Measurements from ENCODE around the gene TMEM130.

Gene TMEM130

DNA sequence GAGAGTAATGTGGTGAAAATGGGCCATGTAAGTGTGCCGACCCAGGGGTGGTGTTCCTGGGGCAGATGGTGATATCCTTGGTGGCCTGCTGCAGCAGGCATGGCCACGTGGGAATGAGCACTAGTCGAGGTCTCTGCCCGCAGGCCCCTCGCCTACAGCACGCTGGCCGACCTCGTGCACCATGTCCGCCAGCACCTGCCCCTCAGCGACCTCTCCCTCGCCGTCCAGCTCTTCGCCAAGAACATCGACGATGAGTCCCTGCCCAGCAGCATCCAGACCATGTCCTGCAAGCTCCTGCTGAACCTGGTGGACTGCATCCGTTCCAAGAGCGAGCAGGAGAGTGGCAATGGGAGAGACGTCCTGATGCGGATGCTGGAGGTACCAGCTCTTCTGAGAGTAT lies 38.8 kb upstream of the TMEM130 start:
- TF ChIP-seq CTCF (conservative IDR thresholded peaks at IDR 0.05; ENCODE audit: control insufficient read depth, insufficient read depth, low read depth, low read length) = no peak
- DNase-seq (ENCODE audit: low read depth) = no peak

GRCh38 chr7:98907570-98907969 lies 37.8 kb upstream of the TMEM130 start:
- DNase-seq (ENCODE audit: low read depth) = no peak
- H3K4me3 ChIP-seq (ENCODE audit: control insufficient read depth, low read depth, low read length) = no peak overlapping the region
- no peak for TF ChIP-seq CTCF (conservative IDR thresholded peaks at IDR 0.05; ENCODE audit: control insufficient read depth, insufficient read depth, low read depth, low read length)

More for the DNA sequence above, 38.8 kb upstream of the TMEM130 start:
- H3K4me3 ChIP-seq (ENCODE audit: control insufficient read depth, low read depth, low read length) = no peak overlapping the region

DNA sequence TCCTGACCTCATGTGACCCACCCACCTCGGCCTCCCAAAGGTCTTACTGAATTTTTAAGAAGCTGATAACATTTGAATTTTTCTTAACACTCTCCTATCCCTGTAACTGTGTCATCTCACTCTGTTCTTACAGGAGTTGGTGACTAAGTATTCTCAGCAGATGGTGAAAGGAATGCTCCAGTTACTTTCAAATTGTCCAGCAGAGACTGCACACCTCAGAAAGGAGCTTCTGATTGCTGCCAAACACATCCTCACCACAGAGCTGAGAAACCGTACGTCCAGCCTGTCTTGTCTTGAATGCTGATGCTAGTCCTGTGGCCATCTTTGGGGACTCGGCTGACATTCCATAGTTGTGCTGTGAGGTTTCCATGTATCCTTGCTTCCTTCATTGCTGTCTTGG lies 33.4 kb upstream of the TMEM130 start:
- no peak for DNase-seq (ENCODE audit: low read depth)
- no peak overlapping the region for H3K4me3 ChIP-seq (ENCODE audit: control insufficient read depth, low read depth, low read length)
- no peak for TF ChIP-seq CTCF (conservative IDR thresholded peaks at IDR 0.05; ENCODE audit: control insufficient read depth, insufficient read depth, low read depth, low read length)

DNA sequence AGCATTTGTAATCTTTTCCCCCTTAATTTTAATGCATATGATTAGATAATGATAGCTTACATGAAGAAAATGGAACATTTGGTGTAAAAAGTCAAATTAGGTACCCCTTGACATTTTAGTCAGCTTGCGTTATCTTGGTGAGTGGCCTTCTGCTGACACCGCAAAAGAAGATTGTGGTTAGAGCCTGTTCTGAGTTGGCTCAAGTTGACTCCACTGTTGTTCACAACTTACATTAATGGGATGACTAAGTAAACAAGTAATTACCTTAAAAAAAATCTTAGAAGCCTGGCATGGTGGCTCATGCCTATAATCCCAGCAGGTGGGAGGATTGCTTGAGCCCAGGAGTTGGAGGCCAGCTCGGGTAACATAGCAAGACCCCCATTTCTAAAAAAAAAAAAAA lies 32.7 kb upstream of the TMEM130 start:
- peak; percentile 13 for DNase-seq (ENCODE audit: low read depth)
- TF ChIP-seq CTCF (conservative IDR thresholded peaks at IDR 0.05; ENCODE audit: control insufficient read depth, insufficient read depth, low read depth, low read length) = no peak
- H3K4me3 ChIP-seq (ENCODE audit: control insufficient read depth, low read depth, low read length) = no peak overlapping the region

DNA sequence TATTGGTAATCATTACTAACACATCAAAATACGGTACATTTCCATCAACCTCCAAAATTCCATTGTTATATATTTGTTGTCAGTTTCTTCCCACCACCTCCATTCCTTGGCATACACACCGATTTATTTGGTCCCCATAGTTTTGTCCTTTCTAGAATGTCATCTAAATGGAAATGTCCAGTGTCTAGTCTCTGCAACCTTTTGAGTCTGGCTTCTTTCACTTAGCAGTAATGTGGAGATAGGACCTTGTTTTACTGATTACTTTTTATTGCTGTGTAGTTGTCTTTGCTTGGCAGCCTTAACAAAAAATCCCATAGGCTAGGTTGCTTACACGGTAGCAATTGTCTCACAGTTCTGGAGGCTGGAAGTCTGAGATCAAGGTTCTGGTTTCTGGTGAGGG lies 31.0 kb upstream of the TMEM130 start:
- DNase-seq (ENCODE audit: low read depth) = no peak
- no peak for TF ChIP-seq CTCF (conservative IDR thresholded peaks at IDR 0.05; ENCODE audit: control insufficient read depth, insufficient read depth, low read depth, low read length)

DNA sequence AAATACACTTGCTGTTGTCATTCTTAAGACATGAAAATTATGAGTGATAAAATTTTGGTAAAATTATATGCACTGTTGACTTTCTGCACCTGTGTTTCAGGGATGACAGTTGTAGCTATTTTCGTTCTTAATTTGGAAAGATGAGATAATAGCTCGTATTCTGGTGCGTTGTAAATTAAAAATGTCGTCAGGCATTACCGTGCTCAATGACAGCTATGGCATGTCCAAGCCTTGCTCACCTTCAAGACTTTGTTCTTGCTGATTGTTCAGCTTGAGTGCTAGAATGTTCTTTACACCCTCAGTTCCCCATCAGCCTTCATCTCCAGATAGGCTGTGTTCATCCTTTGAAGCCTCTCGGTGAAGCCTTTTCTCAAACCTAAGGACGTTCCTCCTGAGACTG lies 30.0 kb upstream of the TMEM130 start:
- TF ChIP-seq CTCF (conservative IDR thresholded peaks at IDR 0.05; ENCODE audit: control insufficient read depth, insufficient read depth, low read depth, low read length) = no peak

More for the DNA sequence above, 31.0 kb upstream of the TMEM130 start:
- H3K4me3 ChIP-seq (ENCODE audit: control insufficient read depth, low read depth, low read length) = no peak overlapping the region

DNA sequence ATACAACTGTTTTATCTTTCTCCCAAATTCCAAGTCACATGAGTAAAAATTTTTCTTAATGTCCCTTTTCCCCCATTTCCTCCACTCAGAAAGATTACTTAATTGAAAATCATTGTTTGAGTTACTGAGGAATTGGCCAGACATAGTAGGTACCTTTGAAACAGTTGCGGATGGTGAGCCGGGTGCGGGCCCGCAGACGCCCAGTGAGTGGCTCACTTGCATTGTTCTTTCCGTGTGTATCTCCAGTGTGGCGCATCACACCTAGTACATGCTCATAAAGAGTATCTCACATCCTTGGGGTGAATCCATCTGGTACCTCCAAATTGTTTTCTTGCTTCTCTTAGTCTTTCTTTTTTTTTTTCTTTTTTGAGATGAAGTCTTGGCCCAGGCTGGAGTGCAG lies 22.8 kb upstream of the TMEM130 start:
- H3K4me3 ChIP-seq (ENCODE audit: control insufficient read depth, low read depth, low read length) = no peak overlapping the region
- no peak for TF ChIP-seq CTCF (conservative IDR thresholded peaks at IDR 0.05; ENCODE audit: control insufficient read depth, insufficient read depth, low read depth, low read length)
- no peak for DNase-seq (ENCODE audit: low read depth)

More for the DNA sequence above, 30.0 kb upstream of the TMEM130 start:
- no peak overlapping the region for H3K4me3 ChIP-seq (ENCODE audit: control insufficient read depth, low read depth, low read length)
- no peak for DNase-seq (ENCODE audit: low read depth)

All from fibroblast of mammary gland (primary cell).